ENCODE data around the gene HAVCR1. TPM values are rescaled to one million over a fixed set of nuclear protein-coding genes. Genes with fewer than 3 reads are reported as not detected.

The HAVCR1 gene
- total RNA-seq, 2 donors from 2014 or later = 1.6 TPM; not detected in 1

- H3K27me3 ChIP-seq (replicated peaks; ENCODE audit: insufficient read depth) = no peaks in the 10 kb centered on the region
- WGBS = 55% methylated on average over 3 of the region's 3 CpGs
- no peaks in the 10 kb centered on the region for H3K9me3 ChIP-seq
- no peak overlapping the region for H3K27ac ChIP-seq
- intact Hi-C loops (cut with DNase I) = no loop called here
- TF ChIP-seq POLR2A (IDR thresholded peaks at IDR 0.05) = no peak
- TF ChIP-seq POLR2AphosphoS5 (IDR thresholded peaks at IDR 0.05) = no peak
- TF ChIP-seq CTCF (IDR thresholded peaks at IDR 0.05) = no peak
- no peaks in the 10 kb centered on the region for H3K4me1 ChIP-seq (replicated peaks)
- H3K4me3 ChIP-seq = no peak overlapping the region
- DNase-seq (ENCODE audit: low spot score) = no peak
- no peaks in the 10 kb centered on the region for H3K36me3 ChIP-seq
Observed at GRCh38 chr5:157072508-157072907, 13.6 kb upstream of the HAVCR1 start.

- no peaks in the 10 kb centered on the region for H3K27me3 ChIP-seq (replicated peaks; ENCODE audit: insufficient read depth)
- WGBS = 80% methylated on average over 3 of the region's 3 CpGs
Observed at GRCh38 chr5:157069949-157070348, 11.0 kb upstream of the HAVCR1 start.

GRCh38 chr5:157068785-157069184 lies 9.9 kb upstream of the HAVCR1 start:
- intact Hi-C loops (cut with DNase I) = no loop called here
- DNase-seq (ENCODE audit: low spot score) = no peak
- Histone ChIP-seq H3K36me3 (no peaks in the 10 kb centered on the region), H3K27me3 (replicated peaks; ENCODE audit: insufficient read depth) (no peaks in the 10 kb centered on the region), H3K9me3 (no peaks in the 10 kb centered on the region), H3K4me1 (replicated peaks) (no peaks in the 10 kb centered on the region), H3K27ac (no peak overlapping the region), H3K4me3 (no peak overlapping the region)
- 92% methylated on average over 5 of the region's 5 CpGs for WGBS
- no peak for TF ChIP-seq POLR2AphosphoS5 (IDR thresholded peaks at IDR 0.05)
- TF ChIP-seq POLR2A (IDR thresholded peaks at IDR 0.05) = no peak
- no peak for TF ChIP-seq CTCF (IDR thresholded peaks at IDR 0.05)

More at GRCh38 chr5:157069949-157070348, 11.0 kb upstream of the HAVCR1 start:
- Histone ChIP-seq H3K4me1 (replicated peaks) (no peaks in the 10 kb centered on the region), H3K36me3 (no peaks in the 10 kb centered on the region), H3K4me3 (no peak overlapping the region), H3K9me3 (no peaks in the 10 kb centered on the region), H3K27ac (no peak overlapping the region)
- no peak for DNase-seq (ENCODE audit: low spot score)
- TF ChIP-seq POLR2A (IDR thresholded peaks at IDR 0.05) (no peak), POLR2AphosphoS5 (IDR thresholded peaks at IDR 0.05) (no peak), CTCF (IDR thresholded peaks at IDR 0.05) (no peak)
- intact Hi-C loops (cut with DNase I) = no loop called here

- 94% methylated on average over 5 of the region's 5 CpGs for WGBS
- Histone ChIP-seq H3K9me3 (no peaks in the 10 kb centered on the region), H3K4me3 (no peak overlapping the region), H3K36me3 (no peaks in the 10 kb centered on the region), H3K27ac (no peak overlapping the region), H3K4me1 (replicated peaks) (no peaks in the 10 kb centered on the region), H3K27me3 (replicated peaks; ENCODE audit: insufficient read depth) (no peaks in the 10 kb centered on the region)
- intact Hi-C loops (cut with DNase I) = no loop called here
- TF ChIP-seq POLR2AphosphoS5 (IDR thresholded peaks at IDR 0.05) = no peak
- TF ChIP-seq CTCF (IDR thresholded peaks at IDR 0.05) = no peak
- DNase-seq (ENCODE audit: low spot score) = no peak
Observed at GRCh38 chr5:157068339-157068738, 9.4 kb upstream of the HAVCR1 start.

GRCh38 chr5:157067005-157067404 lies 8.1 kb upstream of the HAVCR1 start:
- Histone ChIP-seq H3K27ac (no peak overlapping the region), H3K4me3 (no peak overlapping the region), H3K4me1 (replicated peaks) (no peaks in the 10 kb centered on the region), H3K36me3 (no peaks in the 10 kb centered on the region), H3K27me3 (replicated peaks; ENCODE audit: insufficient read depth) (no peaks in the 10 kb centered on the region), H3K9me3 (no peaks in the 10 kb centered on the region)
- intact Hi-C loops (cut with DNase I) = no loop called here
- 68% methylated on average over 2 of the region's 2 CpGs for WGBS
- TF ChIP-seq CTCF (IDR thresholded peaks at IDR 0.05) (no peak), POLR2A (IDR thresholded peaks at IDR 0.05) (no peak)
- no peak for DNase-seq (ENCODE audit: low spot score)

Data from prostate gland (tissue), 2 donors.